ENCODE measurements around the gene FARP1.

The FARP1 gene

DNA sequence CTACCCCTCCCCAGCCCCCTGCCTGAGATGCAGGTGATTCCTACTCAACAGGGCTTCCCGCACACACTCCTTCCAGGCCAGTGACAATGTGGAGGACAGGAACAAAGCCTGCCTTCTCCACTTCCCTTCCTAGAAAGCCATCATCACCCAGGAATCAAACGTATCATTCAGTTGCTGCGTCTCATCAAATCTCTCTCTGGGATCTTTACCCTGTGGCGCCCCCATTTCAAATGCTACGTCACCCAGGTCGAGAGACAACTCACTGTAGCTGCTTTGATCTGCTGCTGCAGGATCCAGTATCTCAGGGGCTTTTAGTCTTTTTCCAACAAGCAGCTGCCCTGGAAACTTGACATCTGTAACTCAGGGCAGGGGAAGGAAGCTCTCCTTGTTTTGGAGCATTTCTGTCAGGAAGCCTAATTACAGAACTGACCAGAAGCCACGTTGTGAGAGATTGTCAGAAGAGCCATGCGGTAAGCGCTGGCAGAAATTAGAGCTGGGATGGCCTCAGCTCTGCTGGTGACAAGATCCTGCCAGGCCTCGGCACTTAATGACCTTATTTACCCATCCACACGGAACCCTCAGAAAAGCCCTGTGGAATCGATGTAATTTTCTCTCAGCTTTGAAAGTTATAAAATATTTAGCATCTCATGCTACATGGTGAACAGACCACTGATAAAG is 293.5 kb downstream of the FARP1 start:
- H3K4me3 Mint-ChIP-seq = no peak overlapping the region
- no peaks in the 10 kb centered on the region for H3K9me3 Mint-ChIP-seq
- H3K27ac Mint-ChIP-seq = no peak overlapping the region
- H3K36me3 Mint-ChIP-seq = no peaks in the 10 kb centered on the region
- DNase-seq = no peak
- H3K27me3 Mint-ChIP-seq = peaks cover 14% of the 10 kb centered on the region
- CTCF ChIA-PET = interaction anchor here (0.6 to 2.1 kb wide), 2 partner anchors 16 to 217 kb away, joined by 3 to 7 read pairs; no protein-coding TSS in a partner anchor
- H3K4me1 Mint-ChIP-seq = no peaks in the 10 kb centered on the region

DNA sequence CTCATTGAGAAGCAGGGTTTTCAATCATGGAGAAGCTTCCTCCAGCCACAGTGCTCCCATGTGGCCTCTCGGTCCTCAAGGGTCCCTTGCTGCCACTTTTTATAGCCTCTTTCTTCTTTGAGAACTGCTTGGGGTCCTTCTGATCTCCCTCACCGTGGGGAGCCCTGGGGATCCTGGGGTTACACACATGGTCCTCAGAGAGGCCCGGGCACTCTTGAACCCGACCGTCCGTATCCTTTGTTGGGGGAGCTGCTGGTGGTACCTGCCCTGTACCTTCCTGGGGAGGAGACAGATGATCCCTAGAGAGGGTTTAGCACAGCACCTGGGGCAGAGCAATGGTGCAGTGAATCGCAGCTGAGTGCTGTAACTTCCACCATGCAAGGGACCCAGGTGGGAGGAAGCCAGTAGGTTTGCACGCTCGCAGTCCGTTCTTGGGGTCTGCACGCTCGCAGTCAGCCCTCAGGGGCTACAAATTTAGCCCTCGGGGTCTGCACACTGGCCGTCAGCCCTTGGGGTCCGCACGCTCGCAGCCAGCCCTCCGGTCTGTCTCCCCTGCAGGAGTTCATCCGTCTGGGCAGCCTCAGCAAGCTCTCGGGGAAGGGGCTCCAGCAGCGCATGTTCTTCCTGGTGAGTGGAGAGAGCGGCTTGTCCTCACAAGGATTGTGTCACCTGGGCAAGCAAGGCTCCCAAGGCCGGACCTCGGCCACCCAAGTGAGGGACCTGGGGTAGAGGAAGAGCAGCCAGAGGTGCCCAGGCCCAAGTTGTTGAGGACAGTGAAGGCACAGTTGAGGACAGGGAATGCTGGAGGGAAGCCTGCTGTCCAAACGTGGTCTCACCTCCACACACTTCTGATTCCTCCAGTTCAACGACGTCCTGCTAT is 295.6 kb downstream of the FARP1 start:
- no peaks in the 10 kb centered on the region for H3K36me3 Mint-ChIP-seq
- no peak overlapping the region for H3K27ac Mint-ChIP-seq
- CTCF ChIA-PET = no interaction called here
- no peak overlapping the region for H3K4me3 Mint-ChIP-seq
- no peaks in the 10 kb centered on the region for H3K9me3 Mint-ChIP-seq
- no peaks in the 10 kb centered on the region for H3K4me1 Mint-ChIP-seq
- H3K27me3 Mint-ChIP-seq = peaks cover 14% of the 10 kb centered on the region
- DNase-seq = no peak

- no peak for DNase-seq
- Mint-ChIP-seq H3K9me3 (no peaks in the 10 kb centered on the region), H3K27ac (no peak overlapping the region), H3K4me3 (no peak overlapping the region), H3K36me3 (no peaks in the 10 kb centered on the region), H3K27me3 (peaks cover 10% of the 10 kb centered on the region), H3K4me1 (peaks cover 2% of the 10 kb centered on the region)
- CTCF ChIA-PET = no interaction called here
Measured at GRCh38 chr13:98439126-98439828, 296.4 kb downstream of the FARP1 start.

DNA sequence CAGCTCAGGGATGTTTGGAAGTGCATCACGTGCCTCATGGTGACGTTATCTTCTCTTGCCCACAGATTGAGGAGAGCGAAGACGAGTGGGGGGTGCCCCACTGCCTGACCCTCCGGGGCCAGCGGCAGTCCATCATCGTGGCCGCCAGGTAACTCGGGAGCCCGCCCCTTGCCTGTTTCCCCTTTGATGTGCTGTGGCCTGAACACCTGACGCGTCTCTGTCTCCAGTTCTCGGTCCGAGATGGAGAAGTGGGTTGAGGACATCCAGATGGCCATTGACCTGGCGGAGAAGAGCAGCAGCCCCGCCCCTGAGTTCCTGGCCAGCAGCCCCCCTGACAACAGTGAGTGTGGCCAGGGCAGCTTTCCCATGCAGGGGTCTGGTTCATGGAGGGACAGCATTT is 297.0 kb downstream of the FARP1 start:
- H3K4me3 Mint-ChIP-seq = no peak overlapping the region
- DNase-seq = no peak
- no peaks in the 10 kb centered on the region for H3K9me3 Mint-ChIP-seq
- peaks cover 3% of the 10 kb centered on the region for H3K4me1 Mint-ChIP-seq
- CTCF ChIA-PET = no interaction called here
- H3K27me3 Mint-ChIP-seq = peaks cover 10% of the 10 kb centered on the region
- H3K36me3 Mint-ChIP-seq = no peaks in the 10 kb centered on the region
- H3K27ac Mint-ChIP-seq = no peak overlapping the region

GRCh38 chr13:98440390-98441055 is 297.6 kb downstream of the FARP1 start:
- no peak for DNase-seq
- H3K27ac Mint-ChIP-seq = no peak overlapping the region
- no peaks in the 10 kb centered on the region for H3K36me3 Mint-ChIP-seq
- H3K4me1 Mint-ChIP-seq = peaks cover 7% of the 10 kb centered on the region
- peaks cover 6% of the 10 kb centered on the region for H3K27me3 Mint-ChIP-seq
- H3K9me3 Mint-ChIP-seq = no peaks in the 10 kb centered on the region
- CTCF ChIA-PET = interaction anchor here (0.9 to 1.5 kb wide), 3 partner anchors 212 to 233 kb away, joined by 3 to 5 read pairs (median 3); no protein-coding TSS in a partner anchor
- no peak overlapping the region for H3K4me3 Mint-ChIP-seq

DNA sequence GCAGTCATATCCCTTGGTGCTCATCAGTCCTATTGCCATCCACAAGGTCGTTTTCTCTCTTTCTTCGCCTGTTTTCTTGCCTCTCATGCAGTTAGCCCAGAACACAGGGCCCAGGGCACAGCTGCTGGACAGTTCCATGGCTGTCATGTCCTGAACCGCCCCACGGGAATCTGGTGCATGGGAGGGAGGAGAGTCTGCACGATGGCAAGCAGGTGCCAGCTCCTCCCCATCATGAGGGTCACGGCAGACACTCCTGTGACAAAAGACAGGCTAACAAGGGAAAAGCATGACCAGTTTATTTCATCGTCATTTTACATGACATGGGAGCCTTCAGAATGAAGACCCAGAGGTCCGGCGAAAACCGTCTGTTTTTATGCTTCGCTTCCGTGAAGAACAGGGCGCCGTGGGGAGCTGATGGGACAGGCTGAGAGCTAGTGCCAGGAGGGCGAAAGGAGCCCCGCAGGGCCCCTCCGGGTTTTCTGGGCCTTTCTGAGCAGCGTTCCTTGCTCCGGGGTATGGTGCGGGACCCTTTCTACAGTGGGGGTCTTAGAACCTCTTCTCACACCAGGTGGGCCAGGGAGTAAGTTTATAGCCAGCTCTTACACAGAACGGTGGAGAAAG is 298.3 kb downstream of the FARP1 start:
- Mint-ChIP-seq H3K27ac (no peak overlapping the region), H3K4me1 (peaks cover 14% of the 10 kb centered on the region), H3K36me3 (no peaks in the 10 kb centered on the region)

GRCh38 chr13:98442391-98443230 is 299.7 kb downstream of the FARP1 start:
- Mint-ChIP-seq H3K27ac (no peak overlapping the region), H3K4me3 (no peak overlapping the region), H3K36me3 (peaks cover 4% of the 10 kb centered on the region), H3K27me3 (no peaks in the 10 kb centered on the region), H3K9me3 (no peaks in the 10 kb centered on the region), H3K4me1 (peaks cover 17% of the 10 kb centered on the region)
- CTCF ChIA-PET = interaction anchor here (1.1 to 1.5 kb wide), 2 partner anchors 210 to 231 kb away, joined by 3 to 5 read pairs; no protein-coding TSS in a partner anchor
- no peak for DNase-seq

More for the DNA sequence above, 298.3 kb downstream of the FARP1 start:
- H3K27me3 Mint-ChIP-seq = peaks cover 4% of the 10 kb centered on the region
- no peaks in the 10 kb centered on the region for H3K9me3 Mint-ChIP-seq
- CTCF ChIA-PET = interaction anchor here (0.9 to 1.5 kb wide), 5 partner anchors 9 to 232 kb away, joined by 3 to 5 read pairs (median 3); no protein-coding TSS in a partner anchor
- DNase-seq = no peak
- H3K4me3 Mint-ChIP-seq = no peak overlapping the region

GRCh38 chr13:98443329-98443728 is 300.4 kb downstream of the FARP1 start:
- CTCF ChIA-PET = interaction anchor here (5.4 kb wide), 1 partner anchor 210 kb away, joined by 142 read pairs; no protein-coding TSS in a partner anchor
- no peak for DNase-seq
- Mint-ChIP-seq H3K4me1 (peaks cover 17% of the 10 kb centered on the region), H3K9me3 (no peaks in the 10 kb centered on the region), H3K27ac (peak overlapping the region; percentile 28), H3K36me3 (peaks cover 8% of the 10 kb centered on the region), H3K4me3 (peak overlapping the region; percentile 12), H3K27me3 (no peaks in the 10 kb centered on the region)

DNA sequence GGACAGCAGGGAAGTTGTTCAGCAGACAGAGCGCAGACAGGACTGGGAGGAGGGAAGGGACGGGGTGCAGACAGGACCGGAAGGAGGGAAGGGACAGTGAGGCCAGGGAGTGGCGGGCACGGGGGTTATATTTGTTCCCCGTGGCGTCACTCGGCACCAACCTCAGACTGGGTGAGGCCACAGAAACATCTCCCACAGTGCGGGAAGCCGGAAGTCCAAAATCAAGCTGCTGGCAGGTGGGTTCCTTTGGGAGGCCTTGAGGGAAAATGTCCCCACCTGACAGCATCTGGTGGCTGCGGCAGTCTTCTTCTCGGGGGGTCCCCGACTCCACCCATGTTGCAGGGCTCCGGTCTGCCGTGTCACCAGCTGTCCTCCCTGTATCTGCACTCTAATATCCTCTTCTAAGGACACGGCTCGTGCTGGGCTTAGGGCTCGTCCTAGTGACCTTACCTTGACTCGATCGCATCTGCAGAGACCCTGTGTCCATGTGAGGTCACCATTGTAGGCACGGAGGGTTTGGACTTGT is 301.0 kb downstream of the FARP1 start:
- H3K9me3 Mint-ChIP-seq = no peaks in the 10 kb centered on the region
- no peak overlapping the region for H3K4me3 Mint-ChIP-seq
- H3K4me1 Mint-ChIP-seq = peaks cover 17% of the 10 kb centered on the region
- DNase-seq = no peak
- CTCF ChIA-PET = interaction anchor here (2.8 to 5.4 kb wide), 2 partner anchors 38 to 210 kb away, joined by 9 to 142 read pairs; no protein-coding TSS in a partner anchor
- H3K36me3 Mint-ChIP-seq = peaks cover 8% of the 10 kb centered on the region
- no peak overlapping the region for H3K27ac Mint-ChIP-seq
- no peaks in the 10 kb centered on the region for H3K27me3 Mint-ChIP-seq

DNA sequence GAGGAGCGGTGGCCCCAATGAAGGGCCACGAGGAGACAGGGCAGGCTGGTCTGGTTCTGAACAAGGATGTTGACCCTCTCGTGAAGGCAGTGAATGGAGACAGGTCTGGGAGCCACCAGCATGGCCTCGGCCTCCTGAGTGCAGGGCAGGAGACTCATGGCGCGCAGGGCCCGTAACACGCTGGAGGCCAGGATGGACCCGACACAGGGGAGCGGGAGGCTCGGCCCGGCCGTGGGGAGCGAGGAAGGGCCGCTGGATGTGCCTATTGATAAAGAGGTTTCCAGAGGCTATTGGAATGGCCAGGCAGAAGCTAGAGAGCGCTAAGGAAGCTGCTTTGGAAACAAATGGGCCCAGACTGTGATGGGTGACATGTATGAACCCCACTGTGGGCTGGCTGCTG is 301.5 kb downstream of the FARP1 start:
- Mint-ChIP-seq H3K27me3 (no peaks in the 10 kb centered on the region), H3K9me3 (no peaks in the 10 kb centered on the region), H3K4me1 (peaks cover 17% of the 10 kb centered on the region), H3K27ac (peak overlapping the region; percentile 19), H3K36me3 (peaks cover 8% of the 10 kb centered on the region), H3K4me3 (no peak overlapping the region)
- no peak for DNase-seq
- CTCF ChIA-PET = interaction anchor here (0.8 to 5.4 kb wide), 11 partner anchors 11 to 228 kb away, joined by 3 to 142 read pairs (median 6); no protein-coding TSS in a partner anchor

DNA sequence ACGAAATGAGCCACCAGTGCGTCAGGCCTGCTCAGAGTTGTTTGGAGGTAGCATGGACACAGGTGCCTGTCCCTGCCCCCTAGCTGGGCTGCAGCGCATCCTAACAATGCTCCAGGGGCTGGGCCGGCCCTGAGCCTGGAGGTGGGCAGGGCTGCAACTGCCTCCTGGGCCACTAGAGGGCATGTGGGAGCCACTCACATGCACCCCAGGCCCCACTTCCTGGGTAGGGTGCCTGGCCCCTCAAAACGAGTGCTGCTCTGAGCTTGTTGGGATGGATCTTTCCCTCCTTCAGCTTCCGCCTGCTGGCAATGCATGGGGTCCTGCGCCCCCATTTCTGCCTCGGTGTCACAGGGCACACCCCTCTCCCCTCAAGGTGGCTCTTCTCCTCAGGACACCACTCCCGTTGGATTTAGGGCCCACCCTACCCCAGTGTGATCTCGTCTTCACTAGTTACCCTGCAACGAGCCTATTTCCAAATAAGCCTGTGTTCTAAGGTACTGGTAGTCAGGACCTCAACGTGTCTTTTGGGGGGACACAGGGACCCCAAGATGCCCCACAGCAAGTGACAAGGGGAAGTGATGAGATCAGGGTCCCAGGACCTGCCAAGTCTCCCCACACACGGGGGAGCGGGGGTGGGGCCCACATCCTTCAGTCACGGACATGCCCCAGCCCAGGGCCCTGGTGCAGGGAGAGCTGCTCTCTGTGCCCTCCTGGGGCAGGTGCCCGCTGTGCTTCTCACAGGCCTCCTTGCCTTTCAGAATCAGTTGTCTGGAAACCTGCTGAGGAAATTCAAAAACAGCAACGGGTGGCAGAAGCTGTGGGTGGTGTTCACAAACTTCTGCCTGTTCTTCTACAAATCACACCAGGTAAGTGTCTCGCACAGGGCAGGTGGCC is 302.7 kb downstream of the FARP1 start:
- H3K27me3 Mint-ChIP-seq = no peaks in the 10 kb centered on the region
- peak; percentile 87 for DNase-seq
- H3K4me1 Mint-ChIP-seq = peaks cover 21% of the 10 kb centered on the region
- H3K9me3 Mint-ChIP-seq = no peaks in the 10 kb centered on the region
- peaks cover 8% of the 10 kb centered on the region for H3K36me3 Mint-ChIP-seq
- peak overlapping the region; percentile 81 for H3K27ac Mint-ChIP-seq
- H3K4me3 Mint-ChIP-seq = peak overlapping the region; percentile 28
- CTCF ChIA-PET = interaction anchor here (0.6 to 5.4 kb wide), 23 partner anchors 10 to 394 kb away, joined by 3 to 142 read pairs (median 4); no protein-coding TSS in a partner anchor

All from activated naive CD4-positive, alpha-beta T cell treated with anti-CD3 and anti-CD28 coated beads, Interleukin-2, amount 10 ng/mL, durations not matched to agents 7 days and 5 days (primary cell).